HG03432 (cell line): ENCODE data around the gene PDCD10.
A peak's percentile ranks its signal among the peaks of the same experiment; 100 is the strongest.

Source experiments
- ATAC-seq: cut with Tn5 transposase; IDR thresholded peaks from one replicate; pipeline ENCODE4 v1.9.1; 2021; ENCODE audit warnings: mild to moderate bottlenecking, moderate library complexity; ENCODE audit not compliant: unreplicated experiment

PDCD10 gene

DNA sequence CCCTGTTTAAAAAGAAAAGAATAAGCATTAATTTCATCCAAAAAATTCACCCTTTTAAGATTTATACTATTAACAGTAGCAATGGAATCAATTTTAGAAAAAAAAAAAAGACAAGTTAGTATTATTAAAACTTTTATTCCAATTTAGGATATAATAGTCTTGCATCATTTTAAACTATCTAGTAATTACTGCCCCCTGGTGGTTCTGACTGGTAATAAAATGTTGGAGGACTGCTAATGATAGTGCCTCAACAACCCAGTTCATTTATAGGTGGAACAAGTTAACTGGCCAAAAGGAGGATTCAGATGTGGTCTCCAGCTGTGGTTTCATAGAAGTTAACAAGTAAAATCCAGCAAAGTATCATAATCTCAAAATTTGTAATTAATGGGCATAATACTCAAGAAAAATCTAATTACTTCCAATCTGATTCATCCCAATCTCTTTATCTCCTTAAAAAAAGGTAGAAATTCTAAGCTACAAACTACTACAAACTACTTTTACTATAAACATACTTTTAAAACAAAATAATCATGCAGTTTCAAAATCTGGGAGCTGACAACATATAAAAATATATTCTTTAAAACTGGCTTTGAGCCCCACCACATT lies 50.2 kb downstream of the PDCD10 start:
- ATAC-seq = peak; percentile 84

DNA sequence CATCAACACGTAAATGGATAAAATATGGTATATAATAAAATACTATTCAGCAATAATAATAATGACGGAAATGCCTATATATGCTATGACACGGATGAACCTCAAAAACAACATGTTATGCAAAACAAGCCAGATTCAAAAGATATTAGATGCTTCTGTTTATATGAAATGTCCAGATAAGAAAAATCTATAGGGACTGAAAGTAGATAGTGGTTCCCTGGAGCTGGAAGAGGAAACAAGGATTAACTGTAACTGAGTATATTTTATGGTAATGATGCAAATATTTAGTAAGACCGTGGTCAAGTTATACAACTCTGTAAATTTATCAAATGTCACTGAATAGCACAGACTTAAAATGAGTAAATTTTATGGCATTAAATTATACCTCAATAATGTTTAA lies 55.2 kb downstream of the PDCD10 start:
- no peak for ATAC-seq

DNA sequence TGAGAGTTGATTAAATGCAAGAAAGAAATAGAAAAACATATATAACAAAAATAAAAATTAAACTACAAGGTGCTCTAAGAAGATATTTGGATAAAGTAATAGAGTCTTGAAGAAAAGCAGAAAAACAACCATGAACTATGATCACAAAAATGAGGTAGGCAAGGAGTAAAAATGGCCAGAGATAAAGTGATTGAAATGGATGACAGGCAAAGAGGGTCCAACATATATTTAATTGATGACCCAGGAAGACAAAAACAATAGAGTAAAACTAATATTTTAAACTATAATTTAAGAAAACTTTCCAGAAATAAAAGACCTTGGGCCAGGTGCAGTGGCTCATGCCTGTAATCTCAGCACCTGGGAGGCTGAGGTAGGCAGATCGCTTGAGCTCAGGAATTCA lies 58.8 kb downstream of the PDCD10 start:
- no peak for ATAC-seq

DNA sequence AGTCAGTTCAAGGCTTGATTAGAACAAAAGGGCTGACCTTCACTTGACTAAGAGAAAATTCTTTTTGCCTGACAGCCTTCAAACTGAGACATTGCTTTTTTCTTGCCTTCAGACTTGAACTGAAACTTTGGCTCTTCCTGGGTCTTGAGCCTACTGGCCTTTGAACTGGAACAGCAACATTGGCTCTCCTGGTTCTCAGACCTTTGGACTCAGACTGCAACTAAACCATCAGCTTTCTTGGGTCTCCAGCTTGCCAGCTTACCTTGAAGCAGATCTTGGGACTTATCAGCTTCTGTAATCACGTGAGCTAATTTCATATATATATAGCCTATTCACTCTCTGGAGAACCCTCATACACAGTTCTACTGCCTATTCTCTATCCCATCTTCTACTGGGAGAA lies 61.5 kb downstream of the PDCD10 start:
- ATAC-seq = no peak

DNA sequence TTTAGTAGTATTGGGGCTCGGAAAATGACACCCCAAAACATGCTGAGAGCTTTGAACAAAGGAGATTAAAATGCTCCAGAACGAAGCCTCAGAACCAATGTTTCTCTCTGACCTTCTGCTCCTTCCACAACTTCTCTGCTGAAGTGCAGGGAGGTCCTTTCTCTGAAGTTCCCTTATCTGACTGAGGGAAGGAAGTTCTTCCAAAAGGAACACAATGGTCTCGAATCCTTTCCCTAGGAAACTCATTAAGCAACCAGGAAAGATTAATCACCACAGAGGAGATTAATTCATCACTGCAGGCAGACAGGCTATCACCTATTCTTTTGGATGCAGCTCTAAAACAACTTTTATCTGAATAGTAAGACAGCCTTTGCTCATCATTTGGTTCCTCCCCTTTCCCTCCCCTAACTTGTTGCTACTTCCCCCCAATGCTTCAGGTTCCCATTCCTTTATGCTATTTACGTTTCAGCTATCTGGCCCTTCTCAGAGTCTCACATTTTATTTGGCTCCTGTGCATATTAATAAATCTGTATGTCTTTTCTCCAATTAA lies 62.7 kb downstream of the PDCD10 start:
- no peak for ATAC-seq

DNA sequence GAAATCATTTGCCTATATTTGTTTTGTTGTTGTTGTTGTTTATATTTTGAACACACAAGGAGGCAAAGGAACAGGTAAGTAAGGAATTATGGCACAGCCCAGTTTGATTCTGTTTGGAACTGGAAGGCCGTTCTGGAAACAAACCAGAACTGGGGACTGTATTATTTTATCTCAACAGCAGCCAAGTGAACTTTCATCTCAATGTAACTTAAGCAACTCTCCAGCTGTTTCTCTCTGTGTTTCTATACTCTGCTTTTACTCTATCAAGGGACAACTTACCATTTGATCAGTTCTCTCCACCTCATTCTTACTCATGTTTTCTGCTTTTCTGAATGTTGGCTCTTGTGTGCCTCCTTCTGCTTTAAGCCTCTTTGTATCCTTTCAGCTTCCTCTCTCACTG lies 65.0 kb downstream of the PDCD10 start:
- no peak for ATAC-seq

DNA sequence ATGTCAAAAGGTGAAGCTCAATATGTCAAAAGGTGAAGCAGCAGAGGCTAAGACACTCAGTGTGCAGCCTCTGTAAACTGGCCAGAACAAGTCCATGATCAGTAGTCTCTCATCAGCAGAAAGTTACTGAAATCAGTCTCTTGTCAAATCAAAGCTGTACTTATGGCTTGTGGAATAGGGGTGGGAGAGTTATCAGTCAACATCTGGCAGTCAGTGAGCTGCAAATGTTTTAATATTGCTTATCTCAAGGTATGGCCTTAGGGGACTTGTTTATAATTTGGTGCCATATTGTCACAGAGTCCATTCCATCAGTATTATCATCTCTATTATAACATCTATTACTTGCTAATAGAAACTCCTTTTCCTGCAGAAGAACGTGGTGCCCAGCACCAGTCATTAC lies 66.0 kb downstream of the PDCD10 start:
- ATAC-seq = no peak

DNA sequence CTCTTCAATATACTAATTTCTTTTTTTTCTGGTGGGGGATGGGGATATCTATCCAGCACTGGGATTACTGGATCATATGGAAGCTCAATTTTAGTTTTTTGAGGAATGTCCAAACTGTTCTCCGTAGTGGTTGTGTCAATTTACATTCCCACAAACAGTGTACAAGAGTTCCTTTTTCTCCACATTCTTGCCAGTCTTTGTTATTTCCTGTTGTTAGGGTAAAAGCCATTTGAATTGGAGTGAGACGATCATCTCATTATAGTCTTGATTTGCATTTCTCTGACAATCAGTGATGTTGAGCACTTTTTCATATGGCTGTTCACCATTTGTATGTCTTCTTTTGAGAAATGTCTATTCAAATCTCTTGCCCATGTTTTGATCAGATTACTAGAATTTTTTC lies 68.1 kb downstream of the PDCD10 start:
- no peak for ATAC-seq

DNA sequence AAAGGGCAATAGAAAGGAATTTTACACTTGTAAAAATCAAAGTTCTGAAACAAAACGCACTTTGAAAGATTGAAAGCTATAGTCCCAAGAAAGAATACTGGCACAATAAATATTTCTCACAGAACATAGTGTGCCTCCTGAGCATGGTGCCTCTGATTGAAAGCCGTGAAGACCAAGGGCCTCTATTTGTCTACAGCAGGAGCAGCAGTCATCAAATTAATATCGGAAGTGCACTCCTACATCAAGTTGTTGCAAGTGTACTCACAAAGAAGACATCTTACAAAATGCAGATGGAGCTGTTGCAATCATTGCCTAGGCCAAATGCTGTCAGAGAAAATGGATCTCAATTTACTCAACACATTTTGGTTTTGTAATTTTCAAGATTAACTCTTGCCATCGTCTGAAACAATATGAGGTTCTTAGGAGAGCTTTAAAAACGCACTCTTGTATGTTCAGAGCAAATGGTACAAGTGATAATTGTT lies 71.7 kb downstream of the PDCD10 start:
- no peak for ATAC-seq

DNA sequence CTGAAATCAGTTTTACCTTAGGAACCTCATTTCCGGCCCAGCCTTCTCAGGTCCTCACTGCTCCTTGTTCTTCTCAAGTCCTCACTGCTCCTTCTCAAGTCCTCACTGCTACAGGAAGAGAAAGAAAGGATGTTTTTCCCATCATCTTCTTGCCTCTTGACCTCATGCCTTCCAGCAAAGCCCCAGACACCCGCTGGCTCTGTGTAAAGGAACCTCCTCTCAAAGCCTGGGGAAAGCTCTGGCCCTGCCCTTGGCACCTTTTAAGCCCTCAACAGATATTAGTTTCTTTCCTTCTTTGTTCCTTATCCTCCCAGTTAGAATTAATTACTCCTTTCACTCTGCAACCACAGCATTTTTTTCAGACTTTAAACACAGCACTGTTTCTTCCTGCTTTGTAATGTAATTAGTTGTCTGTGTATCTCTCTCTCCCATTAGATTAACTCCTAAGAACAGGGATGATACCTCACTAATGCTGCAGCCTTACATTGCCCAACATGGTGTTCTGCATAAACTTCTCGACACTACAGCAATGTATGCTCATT lies 76.9 kb downstream of the PDCD10 start:
- no peak for ATAC-seq

DNA sequence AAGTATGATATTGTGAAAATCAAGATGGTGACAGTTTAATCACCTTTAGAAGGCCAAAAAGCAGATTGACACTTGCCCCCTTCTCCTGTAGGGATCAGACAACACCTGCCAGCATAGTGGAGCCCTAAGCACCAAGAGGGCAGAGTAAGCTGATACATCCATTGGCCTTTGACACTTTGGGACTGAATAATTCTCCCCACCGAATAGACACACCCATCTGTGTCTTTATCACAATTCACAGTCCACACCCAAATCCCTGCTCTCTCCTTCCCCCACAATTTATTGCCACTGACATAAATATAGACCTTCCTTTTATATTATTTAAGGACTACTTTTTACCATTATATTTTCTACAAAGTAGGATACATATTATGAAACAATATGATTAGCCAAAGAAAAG lies 77.9 kb downstream of the PDCD10 start:
- no peak for ATAC-seq

DNA sequence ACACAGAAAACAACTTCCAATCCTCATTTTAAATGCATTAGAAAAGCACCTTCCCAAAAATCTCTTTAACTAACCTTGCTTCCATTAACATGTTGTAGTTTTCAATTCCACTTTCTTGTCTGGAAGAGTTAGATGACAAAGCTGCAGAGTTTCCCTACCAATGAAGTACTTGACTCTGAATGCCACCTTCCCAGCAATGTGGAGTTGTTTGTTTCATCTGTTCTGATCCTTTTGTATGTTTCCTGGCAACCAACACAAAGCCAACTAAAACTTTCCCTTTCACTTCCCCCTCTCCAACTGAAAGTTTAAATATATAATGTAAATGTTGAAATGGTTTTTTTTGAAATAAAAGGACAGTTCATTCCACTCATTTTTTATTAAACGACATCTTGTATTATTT lies 80.9 kb downstream of the PDCD10 start, which contains the start of gene WDR49:
Gene WDR49 (minus strand): TSS at position 183 of the 400 bp plus-strand sequence. CDS start 517 bp downstream, outside the sequence.
- ATAC-seq = peak; percentile 58

DNA sequence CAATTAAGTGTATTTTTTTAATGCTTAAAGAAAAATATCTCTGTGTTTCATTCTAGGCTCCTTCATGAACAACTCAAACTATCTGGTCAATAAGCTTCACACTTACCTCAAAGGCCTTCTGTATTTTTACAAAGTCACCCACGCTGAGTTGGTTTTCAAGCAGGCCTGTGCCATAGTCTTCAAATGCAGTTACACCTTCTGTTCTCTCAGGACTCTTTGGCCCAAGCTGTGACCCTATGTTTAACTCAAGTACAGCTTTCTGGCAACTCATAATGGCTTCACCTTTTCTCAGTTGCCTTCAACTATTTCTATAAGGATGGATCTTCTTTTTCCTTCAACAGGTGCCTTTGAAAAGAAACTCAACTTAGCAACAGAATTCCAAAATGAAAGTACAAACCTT lies 81.5 kb downstream of the PDCD10 start:
- no peak for ATAC-seq

DNA sequence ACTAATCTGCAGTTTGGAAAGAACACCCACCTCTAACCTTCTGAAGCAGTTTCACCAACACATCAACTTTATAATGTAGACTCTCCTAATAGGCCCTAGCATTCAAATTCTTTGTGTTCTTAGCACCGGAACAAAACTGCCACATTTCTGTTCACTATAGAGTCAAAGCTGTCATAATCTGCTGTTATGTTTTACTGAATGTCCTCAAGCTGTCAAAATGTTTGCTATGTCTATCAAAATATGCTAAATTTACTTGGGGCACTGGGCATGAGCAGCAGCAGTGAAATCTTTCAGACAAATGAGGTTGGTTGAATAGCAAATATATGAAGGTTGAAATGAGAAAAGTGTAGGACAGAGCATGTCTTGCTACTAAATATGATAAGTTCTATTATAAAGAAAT lies 82.9 kb downstream of the PDCD10 start:
- no peak for ATAC-seq

DNA sequence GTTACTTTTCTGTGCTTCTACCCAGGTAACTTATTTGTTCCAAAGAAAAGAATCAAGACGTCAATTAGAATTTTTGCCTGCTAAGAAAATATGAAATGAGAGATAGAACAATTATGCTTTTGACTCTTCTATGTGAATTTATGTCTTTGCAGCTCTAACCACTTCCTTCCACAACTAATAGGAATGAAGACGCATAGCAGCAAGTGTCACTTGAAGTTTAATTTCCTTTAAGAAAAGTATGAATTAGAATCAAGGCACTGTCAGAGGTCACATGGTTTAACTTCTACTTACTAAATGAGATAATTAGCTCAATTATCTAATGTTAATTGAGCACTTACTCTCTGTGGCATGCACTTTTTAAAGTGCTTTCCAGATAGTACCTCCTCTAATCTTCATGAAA lies 84.2 kb downstream of the PDCD10 start:
- no peak for ATAC-seq

DNA sequence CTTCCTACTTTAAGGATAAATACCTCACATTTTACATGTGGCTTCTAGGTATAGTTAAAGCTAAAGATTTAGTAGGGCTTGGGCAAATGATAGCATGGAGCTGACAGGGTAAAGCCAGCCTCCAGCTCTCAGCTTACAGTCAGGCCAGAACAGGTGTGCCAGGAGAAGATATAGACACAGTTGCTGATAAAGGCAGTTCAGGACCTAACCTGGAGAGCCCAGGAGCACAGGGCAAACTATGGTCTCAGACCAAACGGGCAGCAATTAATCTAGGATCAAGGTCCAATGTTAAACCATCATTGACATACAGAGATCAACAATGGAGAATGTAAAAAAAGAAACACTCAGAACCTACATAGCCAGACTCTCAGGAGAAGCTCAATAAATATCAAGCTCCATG lies 84.9 kb downstream of the PDCD10 start:
- no peak for ATAC-seq

DNA sequence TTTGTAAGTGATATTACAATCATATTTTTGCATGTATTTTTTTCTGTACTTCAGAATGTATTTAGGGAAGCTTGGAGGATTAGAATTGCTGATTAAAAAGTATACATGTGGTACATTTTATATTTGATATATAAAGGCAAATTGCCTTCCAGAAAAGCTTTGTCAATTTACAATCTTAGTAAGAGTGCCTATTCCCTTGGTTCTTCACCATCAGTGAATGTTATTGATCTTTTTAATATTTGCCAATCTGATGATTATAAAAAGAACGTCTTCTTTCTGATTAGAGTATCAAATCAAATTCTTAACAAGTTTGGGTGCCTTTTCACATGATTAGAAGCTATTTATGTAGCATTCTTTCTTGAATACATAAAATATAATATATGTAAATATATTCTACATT lies 90.1 kb downstream of the PDCD10 start:
- no peak for ATAC-seq
